Stimulated activated CD8-positive, alpha-beta memory T cell treated with anti-CD3 and anti-CD28 coated beads, Interleukin-7, amount 100 ng/mL, for 1 hour (primary cell): ENCODE data around the gene MYO18A.

Experiments
- DNase-seq, 2 donors: peaks; one replicate each; pipeline ENCODE4 v3.0.0-alpha.2; 2020; ENCODE audit warnings: low read depth in 2 of 2

Gene MYO18A

GRCh38 chr17:29031488-29031887 is 148.7 kb downstream of the MYO18A start:
- no peak for DNase-seq

DNA sequence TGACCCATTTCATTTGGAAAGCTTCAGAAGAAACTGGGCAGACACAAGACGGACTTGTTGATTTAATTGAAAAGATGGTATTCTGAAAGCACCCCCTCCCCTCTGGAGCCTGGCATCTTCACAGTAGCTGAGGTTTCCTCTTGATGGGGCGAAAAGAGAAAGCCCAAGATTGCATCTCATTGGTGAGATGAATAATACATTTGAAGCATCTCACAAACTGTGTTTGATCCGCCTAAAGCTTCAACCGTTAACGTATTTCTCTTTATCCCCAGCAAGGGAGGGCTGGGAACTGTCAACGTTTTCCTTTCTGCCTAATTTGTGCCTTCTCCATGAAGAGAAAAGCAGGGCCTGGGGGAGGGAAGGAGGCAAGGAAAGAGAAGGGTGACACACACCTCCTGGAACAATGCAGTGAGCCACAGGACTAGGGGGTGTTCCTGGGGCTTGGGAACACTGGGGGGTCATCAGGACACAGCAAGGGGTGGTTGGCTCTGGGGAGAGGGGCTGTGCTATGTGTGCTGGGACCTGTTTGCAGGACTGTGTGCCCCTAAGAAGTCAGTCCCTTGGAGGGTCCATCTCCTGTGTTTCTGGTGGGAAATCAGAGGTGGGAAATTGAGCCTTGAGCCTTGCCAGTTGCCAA is 155.8 kb downstream of the MYO18A start:
- DNase-seq, result no peak

- DNase-seq, result no peak
Measured at GRCh38 chr17:29022074-29022473, 158.1 kb downstream of the MYO18A start.

DNA sequence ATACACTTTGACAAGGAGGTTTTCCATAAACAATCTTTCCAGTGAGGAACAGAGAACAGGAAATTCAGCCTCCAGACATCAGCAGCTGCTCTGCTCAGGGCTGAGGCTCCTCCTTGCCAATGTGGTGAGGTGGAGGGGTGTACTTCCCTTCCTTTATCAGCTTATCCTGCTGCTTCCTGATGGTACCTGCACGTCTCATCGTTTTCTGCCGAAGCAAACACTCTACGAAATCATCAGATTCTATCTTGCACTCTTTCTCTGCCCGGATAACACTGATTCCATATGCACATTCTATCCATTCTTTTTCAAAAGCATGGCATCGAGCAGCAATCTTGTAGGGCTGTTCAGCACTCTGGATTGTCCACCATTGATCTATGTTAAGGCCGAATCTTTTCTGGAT is 159.0 kb downstream of the MYO18A start:
- no peak for DNase-seq
